GM18499 (cell line): Measurements from ENCODE around the gene TTBK2.
"Not testable (repeated sequence)": the region's sequence is repeated elsewhere in the genome, so short reads cannot be mapped to it uniquely, and the experiment has no call there.

ENCODE experiments used
- ATAC-seq: cut with Tn5 transposase; IDR thresholded peaks from one replicate; pipeline ENCODE4 v1.9.1; 2021; ENCODE audit warnings: moderate number of reproducible peaks; ENCODE audit not compliant: insufficient read depth, unreplicated experiment

The TTBK2 gene

GRCh38 chr15:42772144-42772543 lies 148.4 kb downstream of the TTBK2 start:
- no peak for ATAC-seq

GRCh38 chr15:42766109-42766508 lies 154.5 kb downstream of the TTBK2 start:
- ATAC-seq, result not testable (repeated sequence)

GRCh38 chr15:42764154-42764731 lies 156.3 kb downstream of the TTBK2 start:
- not testable (repeated sequence) for ATAC-seq

DNA sequence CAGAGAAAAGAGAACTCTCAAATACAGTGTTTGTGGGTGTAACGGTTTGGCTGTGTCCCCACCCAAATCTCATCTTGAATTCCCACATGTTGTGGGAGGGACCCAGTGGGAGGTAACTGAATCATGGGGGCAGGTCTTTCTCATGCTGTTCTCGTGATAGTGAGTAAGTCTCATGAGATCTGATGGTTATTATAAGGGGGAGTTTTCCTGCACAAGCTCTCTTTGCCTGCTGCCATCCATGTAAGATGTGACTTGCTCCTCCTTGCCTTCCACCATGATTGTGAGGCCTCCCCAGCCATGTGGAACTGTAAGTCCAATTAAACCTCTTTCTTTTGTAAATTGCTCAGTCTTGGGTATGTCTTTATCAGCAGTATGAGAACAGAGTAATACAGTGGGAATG lies 158.8 kb downstream of the TTBK2 start:
- not testable (repeated sequence) for ATAC-seq

DNA sequence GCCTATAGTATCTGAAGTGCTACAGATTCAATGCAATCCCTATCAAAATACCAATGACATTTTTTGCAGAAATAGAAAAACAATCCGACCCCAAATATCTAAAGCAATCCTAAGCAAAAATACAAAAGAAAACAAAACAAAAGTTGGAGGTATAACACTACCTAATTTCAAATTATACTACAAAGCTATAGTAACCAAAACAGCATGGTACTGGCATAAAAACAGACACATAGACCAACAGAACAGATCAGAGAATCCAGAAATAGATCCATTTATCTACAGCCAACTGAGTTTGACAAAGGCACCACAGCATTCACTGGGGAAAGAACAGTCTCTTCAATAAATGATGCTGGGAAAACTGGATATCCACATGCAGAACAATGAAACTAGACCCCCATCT lies 159.8 kb downstream of the TTBK2 start:
- ATAC-seq, result no peak

GRCh38 chr15:42759093-42759492 lies 161.5 kb downstream of the TTBK2 start:
- no peak for ATAC-seq

DNA sequence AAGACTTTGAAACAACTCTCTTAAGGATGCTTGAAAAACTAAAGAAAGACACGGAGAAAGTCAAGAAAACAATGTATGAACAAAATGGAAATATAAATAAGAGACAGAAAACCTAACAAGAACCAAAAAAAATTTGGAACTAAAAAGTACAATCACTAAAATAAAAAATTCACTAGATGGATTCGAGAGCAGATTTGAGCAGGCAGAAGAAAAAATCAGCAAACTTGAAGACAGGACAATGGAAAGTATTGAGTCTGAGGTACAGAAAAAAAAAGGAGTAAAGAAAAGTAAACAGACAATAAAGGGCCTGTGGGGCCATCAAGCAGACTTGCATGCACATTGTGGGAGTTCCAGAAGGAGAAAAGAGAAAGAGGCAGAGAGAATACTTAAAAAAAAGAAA lies 170.3 kb downstream of the TTBK2 start:
- ATAC-seq, result no peak

GRCh38 chr15:42749266-42749665 lies 171.3 kb downstream of the TTBK2 start:
- no peak for ATAC-seq

DNA sequence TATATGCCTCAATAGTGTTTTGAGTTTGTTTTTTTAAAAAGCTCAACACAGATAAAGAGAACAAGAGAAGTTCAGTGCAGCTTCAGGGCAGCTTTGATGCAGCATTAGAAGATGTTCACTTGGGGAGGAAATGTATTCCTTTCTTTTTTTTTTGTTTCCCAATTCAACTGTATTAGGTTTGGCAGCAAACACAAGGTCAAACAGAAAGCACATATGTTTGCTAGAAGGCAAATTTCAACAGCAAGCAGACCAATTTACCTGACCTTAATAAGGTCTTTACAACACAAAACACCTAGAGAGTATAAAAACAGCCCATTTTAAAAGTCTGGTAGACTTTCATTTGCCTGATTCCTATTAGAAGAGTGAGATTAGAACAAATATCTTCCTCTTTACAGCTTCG lies 176.4 kb downstream of the TTBK2 start:
- no peak for ATAC-seq

DNA sequence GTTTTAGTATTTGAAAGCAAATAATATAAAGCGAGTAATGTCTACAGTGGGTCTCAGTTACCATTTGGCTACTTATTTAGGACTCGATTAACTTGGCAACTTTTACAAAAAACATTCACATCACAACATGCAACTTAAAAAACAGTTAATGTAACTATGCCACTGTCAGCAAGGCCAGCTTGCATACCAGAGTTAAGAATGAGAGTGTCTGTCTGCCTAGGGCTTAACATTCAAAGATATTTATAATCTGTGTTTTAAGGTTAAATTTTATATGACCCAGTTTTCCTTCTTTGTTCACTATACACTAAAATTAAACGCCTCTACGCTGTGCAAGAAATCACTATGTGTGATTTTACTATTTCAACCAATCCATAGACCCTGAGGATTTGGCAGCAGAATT lies 178.4 kb downstream of the TTBK2 start:
- ATAC-seq, result no peak

DNA sequence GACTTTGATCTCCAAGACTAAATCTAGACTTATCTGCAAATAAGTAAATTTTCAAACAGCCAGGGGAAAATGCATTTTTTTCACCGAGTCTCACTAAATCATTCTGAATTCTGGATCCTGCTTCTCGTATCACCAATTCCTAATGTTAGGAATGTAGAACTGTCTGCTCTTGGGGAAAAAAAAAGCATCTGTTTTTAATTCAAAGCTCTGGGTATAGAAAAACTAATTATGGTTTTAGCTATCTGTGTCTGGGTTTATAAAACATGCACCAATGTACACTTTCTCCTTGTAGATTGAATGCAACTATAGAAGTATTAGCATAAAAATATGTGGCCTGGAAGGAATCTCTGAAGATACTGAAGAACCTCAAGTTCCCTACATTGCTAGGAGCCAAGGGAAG lies 178.9 kb downstream of the TTBK2 start:
- ATAC-seq, result no peak

DNA sequence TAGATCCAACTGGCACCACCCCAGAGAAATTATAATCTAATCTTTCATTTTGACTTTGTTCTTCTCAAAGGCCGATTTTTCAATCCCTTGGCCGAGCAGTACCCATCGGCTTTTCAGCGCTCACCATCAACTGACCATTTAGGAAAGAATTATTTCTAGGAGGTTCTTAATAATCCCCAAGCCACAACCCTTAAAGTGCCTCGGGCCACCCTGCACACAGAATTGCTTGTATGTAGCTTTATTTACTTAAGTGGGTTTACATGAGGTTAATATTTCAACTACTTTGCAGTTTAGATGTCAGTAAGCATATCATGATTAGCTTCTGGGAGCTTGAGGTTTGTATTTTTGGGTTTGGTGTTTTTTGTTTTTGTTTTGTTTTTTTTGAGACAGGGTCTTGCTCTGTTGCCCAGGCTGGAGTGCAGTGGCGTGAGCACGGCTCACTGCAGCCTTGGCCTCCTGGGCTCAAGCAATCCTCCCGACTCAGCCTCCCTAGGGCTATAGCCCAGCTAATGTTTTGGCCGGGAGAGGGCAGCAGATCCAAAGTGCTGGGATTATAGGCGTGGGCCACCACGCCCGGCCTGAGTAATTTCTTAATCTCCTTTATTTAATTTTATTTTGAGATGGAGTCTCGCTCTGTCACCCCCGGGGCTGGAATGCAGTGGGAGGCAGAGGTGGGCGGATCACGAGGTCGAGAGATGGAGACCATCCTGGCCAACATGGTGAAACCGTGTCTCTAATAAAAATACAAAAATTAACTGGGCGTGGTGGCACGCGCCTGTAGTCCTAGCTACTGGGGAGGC lies 182.8 kb downstream of the TTBK2 start:
- no peak for ATAC-seq

- no peak for ATAC-seq
Observed at GRCh38 chr15:42736793-42737528, 183.6 kb downstream of the TTBK2 start, which contains the start of gene CDAN1. Gene CDAN1, minus strand, starts transcription at chr15:42737128. Its CDS starts 26 bp downstream, at chr15:42737102.

GRCh38 chr15:42736178-42736792 lies 184.3 kb downstream of the TTBK2 start:
- ATAC-seq, result no peak

DNA sequence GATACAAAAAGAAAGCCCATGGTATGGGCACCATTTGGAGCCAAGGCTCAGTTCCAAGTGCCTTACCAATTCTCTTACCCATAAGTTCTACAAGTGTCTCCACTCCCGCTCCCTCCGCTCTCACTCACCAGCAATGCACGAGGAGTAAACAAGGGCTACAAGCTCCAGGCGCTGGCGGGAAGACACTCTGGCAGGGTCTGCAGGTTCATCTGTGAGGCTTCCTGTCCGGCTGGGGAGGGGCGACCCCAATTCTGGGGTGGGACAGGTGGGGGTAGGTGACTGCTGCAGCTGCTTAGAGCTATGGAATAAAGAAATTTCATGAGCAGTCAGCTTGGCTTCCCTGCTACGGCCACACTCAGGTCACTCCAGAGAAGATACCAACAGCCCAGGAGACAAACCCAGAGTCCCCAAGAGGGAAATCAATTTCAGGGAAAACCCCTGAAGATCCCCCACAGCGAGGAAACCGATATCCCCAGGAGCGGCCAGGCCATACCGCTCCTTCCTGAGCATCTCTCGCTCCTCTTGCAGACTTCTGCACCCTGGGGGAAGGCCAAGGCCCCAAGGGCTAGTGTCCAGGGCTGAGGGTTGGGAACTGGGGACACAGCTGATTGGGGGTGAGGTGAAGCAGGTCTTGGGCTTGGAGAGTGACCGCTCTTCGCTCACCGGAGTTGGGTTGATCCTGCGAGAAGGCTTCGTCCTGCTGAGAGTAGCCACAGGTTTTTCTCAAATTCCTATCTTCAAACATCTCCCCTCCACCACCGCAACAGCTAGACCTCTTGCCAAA lies 185.0 kb downstream of the TTBK2 start:
- no peak for ATAC-seq

DNA sequence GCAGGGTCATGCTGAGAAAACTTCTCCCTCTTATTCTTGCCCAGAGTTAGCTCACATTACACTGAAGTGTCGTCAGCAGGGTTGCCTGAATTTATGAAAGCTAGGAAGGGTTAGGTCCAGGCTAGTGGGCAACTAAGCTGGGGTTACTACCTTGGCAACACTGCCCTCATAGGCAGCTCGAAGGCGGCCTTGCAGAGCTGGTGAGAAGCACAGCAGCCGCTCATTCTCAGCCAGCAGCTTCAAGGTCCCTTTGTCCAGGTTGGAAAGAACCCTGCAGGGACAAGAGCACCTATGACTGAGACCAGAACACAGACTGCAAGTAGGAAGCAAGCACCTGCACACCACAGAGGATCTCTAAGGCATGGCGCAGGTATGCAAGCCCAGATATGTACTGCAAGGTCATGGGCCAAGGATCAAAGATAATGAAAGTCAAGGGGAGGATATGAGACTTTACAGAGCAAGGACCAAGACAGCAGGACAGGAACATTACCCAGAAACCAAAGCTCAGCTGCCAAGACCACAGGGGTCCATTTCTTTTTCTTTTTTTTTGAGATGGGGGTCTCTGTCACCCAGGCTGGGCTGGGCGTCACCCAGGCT lies 186.4 kb downstream of the TTBK2 start:
- no peak for ATAC-seq

DNA sequence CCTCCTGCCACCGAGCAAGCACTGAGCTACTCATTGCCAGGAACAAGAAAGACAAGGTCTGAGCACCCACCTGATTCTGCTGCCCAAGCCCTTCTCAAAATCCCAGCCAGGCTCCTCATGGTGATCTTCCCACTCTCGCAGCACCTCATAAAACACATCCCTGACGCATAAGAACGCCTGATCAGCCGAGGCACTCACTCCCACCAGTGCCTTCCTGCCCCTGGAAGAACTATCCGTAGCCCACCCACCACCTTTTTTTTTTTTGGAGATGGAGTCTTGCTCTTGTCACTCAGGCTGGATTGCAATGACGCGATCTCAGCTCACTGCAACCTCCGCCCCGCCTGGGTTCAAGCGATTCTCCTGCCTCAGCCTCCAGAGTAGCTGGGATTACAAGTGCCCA lies 187.6 kb downstream of the TTBK2 start:
- no peak for ATAC-seq

GRCh38 chr15:42732095-42732827 lies 188.3 kb downstream of the TTBK2 start:
- ATAC-seq, result no peak

GRCh38 chr15:42731461-42731860 lies 189.1 kb downstream of the TTBK2 start:
- ATAC-seq, result no peak
